GM19452 (cell line): Measurements from ENCODE around the gene SAA4.
"Not testable (repeated sequence)": the region's sequence is repeated elsewhere in the genome, so short reads cannot be mapped to it uniquely, and the experiment has no call there.

Experiments used
- ATAC-seq: cut with Tn5 transposase; IDR thresholded peaks from one replicate; pipeline ENCODE4 v1.9.1; 2021; ENCODE audit not compliant: unreplicated experiment

SAA4 gene

DNA sequence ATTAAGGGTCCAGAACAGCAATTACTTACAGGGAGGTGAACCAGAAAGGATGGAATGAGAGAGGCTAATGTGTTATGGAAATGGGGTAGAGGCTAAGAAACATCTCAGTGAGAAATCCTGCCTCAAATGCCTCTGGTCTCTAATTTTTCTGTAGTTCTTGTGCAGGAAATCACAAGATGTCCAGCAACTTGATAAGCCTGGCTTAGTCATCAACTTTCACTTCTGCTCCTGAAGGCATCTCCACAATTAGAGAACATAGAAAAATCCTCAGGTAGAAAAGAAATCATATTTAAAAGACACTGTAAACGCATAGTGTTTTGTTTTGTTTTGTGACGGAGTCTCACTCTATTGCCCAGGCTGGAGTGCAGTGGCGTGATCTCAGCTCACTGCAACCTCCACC, 45.2 kb downstream of the SAA4 start:
- ATAC-seq = no peak

DNA sequence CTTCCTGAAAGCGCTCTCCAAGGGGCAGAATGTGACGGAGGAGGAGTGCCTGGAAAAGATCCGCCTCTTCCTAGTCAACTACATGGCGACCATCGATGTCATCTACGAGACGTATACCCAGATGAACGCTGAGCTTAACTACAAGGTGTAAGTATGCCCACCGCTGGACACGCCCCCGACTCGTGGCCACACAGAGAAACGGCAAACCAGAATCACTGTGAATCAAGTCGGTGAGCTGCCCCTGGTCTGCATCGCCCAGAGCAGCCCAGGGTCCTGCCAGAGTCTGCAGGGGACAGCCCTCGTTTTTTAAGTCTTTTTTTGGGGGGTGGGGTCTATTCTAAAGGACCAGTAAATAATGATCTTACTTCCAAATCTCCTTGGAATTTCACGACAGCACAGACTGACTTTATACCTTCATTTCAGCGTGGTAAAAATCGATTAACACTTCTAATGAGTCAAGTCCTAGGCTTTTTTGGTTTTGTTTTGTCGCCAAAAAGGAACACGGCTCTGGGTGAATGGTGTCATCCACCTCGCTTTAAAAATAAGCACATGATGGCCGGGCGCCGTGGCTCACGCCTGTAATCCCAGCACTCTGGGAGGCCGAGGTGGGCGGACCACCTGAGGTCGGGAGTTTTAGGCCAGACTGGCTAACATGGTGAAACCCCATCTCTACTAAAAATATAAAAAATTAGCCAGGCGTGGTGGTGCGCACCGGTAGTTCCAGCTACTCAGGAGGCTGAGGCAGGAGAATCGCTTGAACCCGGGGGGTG, 46.9 kb downstream of the SAA4 start:
- ATAC-seq = not testable (repeated sequence)

DNA sequence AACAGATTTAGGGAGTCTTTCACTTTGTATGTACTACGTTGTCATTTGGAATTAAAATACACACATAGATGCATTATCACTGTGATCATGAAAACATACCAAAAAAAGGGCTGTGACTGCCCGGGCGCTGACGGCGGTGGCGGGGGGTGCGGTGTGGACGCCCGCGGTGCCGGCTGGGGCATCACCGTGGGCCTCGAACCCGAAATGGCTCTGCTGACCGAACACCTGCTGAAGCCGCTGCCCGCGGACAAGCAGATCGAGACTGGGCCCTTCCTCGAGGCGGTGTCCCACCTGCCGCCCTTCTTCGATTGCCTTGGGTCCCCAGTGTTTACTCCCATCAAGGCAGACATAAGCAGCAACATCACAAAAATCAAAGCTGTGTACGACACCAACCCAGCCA, 47.8 kb downstream of the SAA4 start:
- ATAC-seq = no peak
